ENCODE results near the gene ANP32A. TPM values are rescaled to one million over a fixed set of nuclear protein-coding genes. Genes with fewer than 3 reads are reported as not detected.

Gene ANP32A
- total RNA-seq, 1 experiment from 2014 or later = 220 TPM

DNA sequence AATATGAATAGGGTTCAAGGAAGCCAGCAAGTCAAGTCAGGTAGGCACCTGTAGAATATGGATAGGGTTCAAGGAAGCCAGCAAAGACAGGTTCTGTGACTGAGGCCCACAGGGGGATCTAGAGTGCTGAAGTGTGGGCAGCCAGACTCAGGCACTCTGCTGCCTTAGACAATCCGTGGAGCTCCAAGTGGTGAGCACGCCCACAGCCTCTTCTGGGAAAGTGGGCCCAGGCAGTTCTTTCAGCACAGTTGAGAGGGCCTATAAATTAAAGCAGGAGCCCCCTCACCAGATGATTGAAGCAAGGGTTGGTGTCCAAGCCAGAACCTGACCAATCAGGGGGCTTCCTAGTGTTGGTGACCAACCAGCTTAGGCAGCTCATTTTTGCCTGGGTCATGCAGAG, 51.0 kb downstream of the ANP32A start:
- Histone ChIP-seq H3K36me3 (ENCODE audit: control insufficient read depth in 1 of 2, insufficient read depth in 2 of 2, low read length in 2 of 2) (no peaks in the 10 kb centered on the region), H3K9ac (ENCODE audit: low read length) (no peak overlapping the region), H3K27me3 (ENCODE audit: insufficient read depth, low read length) (no peaks in the 10 kb centered on the region), H3K9me3 (ENCODE audit: control insufficient read depth in 1 of 2, insufficient read depth in 1 of 2, low read depth in 1 of 2, low read length in 2 of 2) (no peaks in the 10 kb centered on the region), H3K4me1 (ENCODE audit: control insufficient read depth in 1 of 2, insufficient read depth in 2 of 2, low read length in 2 of 2) (peaks cover 0 to 3% of the 10 kb centered on the region in 2 experiments; a peak in 1 of 4 replicates), H3K27ac (ENCODE audit: low read depth, low read length) (no peak overlapping the region), H3K9me2 (ENCODE audit: insufficient read depth) (no peaks in the 10 kb centered on the region), H3K79me2 (ENCODE audit: insufficient read depth, low read length) (no peaks in the 10 kb centered on the region), H4K20me1 (ENCODE audit: insufficient read depth) (no peaks in the 10 kb centered on the region), H3K4me3 (replicated peaks in 1 of 2; ENCODE audit: low read depth in 1 of 2, low read length in 2 of 2) (no peak overlapping the region), H3K4me2 (ENCODE audit: low read length) (no peak overlapping the region), H2AFZ (ENCODE audit: low read depth, low read length, poor library complexity, severe bottlenecking) (no peak overlapping the region)
- POLR2A ChIA-PET = no interaction called here
- RAD21 ChIA-PET (ENCODE audit: low non-redundant PET in 1 of 2, low total read pairs in 2 of 2, uncharacterized antibody in 2 of 2, unreplicated experiment in 2 of 2) = no interaction called here
- TF ChIP-seq, protein P1, sequence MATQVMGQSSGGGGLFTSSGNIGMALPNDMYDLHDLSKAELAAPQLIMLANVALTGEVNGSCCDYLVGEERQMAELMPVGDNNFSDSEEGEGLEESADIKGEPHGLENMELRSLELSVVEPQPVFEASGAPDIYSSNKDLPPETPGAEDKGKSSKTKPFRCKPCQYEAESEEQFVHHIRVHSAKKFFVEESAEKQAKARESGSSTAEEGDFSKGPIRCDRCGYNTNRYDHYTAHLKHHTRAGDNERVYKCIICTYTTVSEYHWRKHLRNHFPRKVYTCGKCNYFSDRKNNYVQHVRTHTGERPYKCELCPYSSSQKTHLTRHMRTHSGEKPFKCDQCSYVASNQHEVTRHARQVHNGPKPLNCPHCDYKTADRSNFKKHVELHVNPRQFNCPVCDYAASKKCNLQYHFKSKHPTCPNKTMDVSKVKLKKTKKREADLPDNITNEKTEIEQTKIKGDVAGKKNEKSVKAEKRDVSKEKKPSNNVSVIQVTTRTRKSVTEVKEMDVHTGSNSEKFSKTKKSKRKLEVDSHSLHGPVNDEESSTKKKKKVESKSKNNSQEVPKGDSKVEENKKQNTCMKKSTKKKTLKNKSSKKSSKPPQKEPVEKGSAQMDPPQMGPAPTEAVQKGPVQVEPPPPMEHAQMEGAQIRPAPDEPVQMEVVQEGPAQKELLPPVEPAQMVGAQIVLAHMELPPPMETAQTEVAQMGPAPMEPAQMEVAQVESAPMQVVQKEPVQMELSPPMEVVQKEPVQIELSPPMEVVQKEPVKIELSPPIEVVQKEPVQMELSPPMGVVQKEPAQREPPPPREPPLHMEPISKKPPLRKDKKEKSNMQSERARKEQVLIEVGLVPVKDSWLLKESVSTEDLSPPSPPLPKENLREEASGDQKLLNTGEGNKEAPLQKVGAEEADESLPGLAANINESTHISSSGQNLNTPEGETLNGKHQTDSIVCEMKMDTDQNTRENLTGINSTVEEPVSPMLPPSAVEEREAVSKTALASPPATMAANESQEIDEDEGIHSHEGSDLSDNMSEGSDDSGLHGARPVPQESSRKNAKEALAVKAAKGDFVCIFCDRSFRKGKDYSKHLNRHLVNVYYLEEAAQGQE (IDR thresholded peaks at IDR 0.05; ENCODE audit: low read depth) = no peak
- TF ChIP-seq, protein P2, sequence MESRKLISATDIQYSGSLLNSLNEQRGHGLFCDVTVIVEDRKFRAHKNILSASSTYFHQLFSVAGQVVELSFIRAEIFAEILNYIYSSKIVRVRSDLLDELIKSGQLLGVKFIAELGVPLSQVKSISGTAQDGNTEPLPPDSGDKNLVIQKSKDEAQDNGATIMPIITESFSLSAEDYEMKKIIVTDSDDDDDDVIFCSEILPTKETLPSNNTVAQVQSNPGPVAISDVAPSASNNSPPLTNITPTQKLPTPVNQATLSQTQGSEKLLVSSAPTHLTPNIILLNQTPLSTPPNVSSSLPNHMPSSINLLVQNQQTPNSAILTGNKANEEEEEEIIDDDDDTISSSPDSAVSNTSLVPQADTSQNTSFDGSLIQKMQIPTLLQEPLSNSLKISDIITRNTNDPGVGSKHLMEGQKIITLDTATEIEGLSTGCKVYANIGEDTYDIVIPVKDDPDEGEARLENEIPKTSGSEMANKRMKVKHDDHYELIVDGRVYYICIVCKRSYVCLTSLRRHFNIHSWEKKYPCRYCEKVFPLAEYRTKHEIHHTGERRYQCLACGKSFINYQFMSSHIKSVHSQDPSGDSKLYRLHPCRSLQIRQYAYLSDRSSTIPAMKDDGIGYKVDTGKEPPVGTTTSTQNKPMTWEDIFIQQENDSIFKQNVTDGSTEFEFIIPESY (IDR thresholded peaks at IDR 0.05; ENCODE audit: extremely low read depth, insufficient replicate concordance, low read length) = no peak
- TF ChIP-seq SRF (IDR thresholded peaks at IDR 0.05; ENCODE audit: low read depth) (no peak), ZNF274 (IDR thresholded peaks at IDR 0.05; ENCODE audit: low read depth, low read length) (no peak), TCF7L2 (IDR thresholded peaks at IDR 0.05; ENCODE audit: borderline replicate concordance, extremely low read depth, insufficient read depth, insufficient read length) (no peak), SP1 (IDR thresholded peaks at IDR 0.05; ENCODE audit: low read depth) (no peak), EZH2 (IDR thresholded peaks at IDR 0.05) (no peak)
- DNase-seq (ENCODE audit: low read depth, low spot score) (no peak), ATAC-seq (no peak)
- BruUV-seq (replicated peaks) = no TSS peak
- CTCF ChIA-PET = interaction anchor here (1.5 kb wide), 1 partner anchor 155 kb away, joined by 3 read pairs; no protein-coding TSS in a partner anchor
- intact Hi-C loops (cut with micrococcal nuclease) = no loop called here
